ENCODE measurements around the gene PTPN22. TPM values are rescaled to one million over a fixed set of nuclear protein-coding genes. Genes with fewer than 3 reads are reported as not detected.

Gene PTPN22
- total RNA-seq, 5 donors from 2014 or later (not counting 1 experiment from before 2014, with no cell fraction given), result 25.6 to 45.9 (median 26.6) TPM

Other genes with a start within 250 kb of the PTPN22 start
- 10 to 100 TPM in 2 of 5 donors, 1 to 10 TPM in 3; 5.9 to 10.5 (median 9.2) TPM for gene PHTF1, start 112.2 kb downstream of the PTPN22 start, total RNA-seq
- gene RSBN1, start 59.2 kb downstream of the PTPN22 start, total RNA-seq, result 10 to 100 TPM; 43.9 to 49.9 (median 45.1) TPM
- 1 to 10 TPM; 1.2 to 5.8 (median 1.7) TPM for gene BCL2L15, start 15.9 kb upstream of the PTPN22 start, total RNA-seq
- 10 to 100 TPM; 57.8 to 66.4 (median 61.5) TPM for gene AP4B1, start 33.1 kb upstream of the PTPN22 start, total RNA-seq
- 1 to 10 TPM; 5.6 to 6.1 (median 5.9) TPM for gene DCLRE1B, start 33.6 kb upstream of the PTPN22 start, total RNA-seq
- gene HIPK1, start 57.6 kb upstream of the PTPN22 start, total RNA-seq, result 100 to 1,000 TPM in 4 of 5 donors, 10 to 100 TPM in 1; 99.5 to 189 (median 103) TPM
- 1 to 10 TPM in 1 of 5 donors, under 1 TPM in 4; 0.23 to 1.2 (median 0.63) TPM for gene OLFML3, start 107.8 kb upstream of the PTPN22 start, total RNA-seq

Data from T-cell (primary cell).